Fibroblast of pulmonary artery (primary cell): ENCODE measurements around the gene SWI5.

Source experiments
- DNase-seq: peaks from one replicate; pipeline ENCODE4 v3.0.0-alpha.2; 2010; ENCODE audit warnings: low read depth
- H3K4me3 ChIP-seq: replicated peaks from 2 replicates; pipeline ENCODE4 v1.5.1; 2011; ENCODE audit warnings: low read depth, mild to moderate bottlenecking, control low read depth, low read length, moderate library complexity
- CTCF ChIP-seq: IDR thresholded peaks from 2 replicates; pipeline ENCODE4 v1.5.1; 2011; ENCODE audit warnings: mild to moderate bottlenecking, control low read depth, low read length, inconsistent platforms; ENCODE audit errors: missing control alignments

The SWI5 gene

GRCh38 chr9:128294142-128294541 is 18.1 kb downstream of the SWI5 start:
- H3K4me3 ChIP-seq, result no peak overlapping the region
- TF ChIP-seq CTCF, result no peak
- no peak for DNase-seq

- TF ChIP-seq CTCF, result no peak
- no peak overlapping the region for H3K4me3 ChIP-seq
- DNase-seq, result no peak
These were observed 20.5 kb downstream of the SWI5 start for GRCh38 chr9:128296340-128297220.

GRCh38 chr9:128297221-128297773 is 21.2 kb downstream of the SWI5 start:
- TF ChIP-seq CTCF, result no peak
- H3K4me3 ChIP-seq, result no peak overlapping the region
- no peak for DNase-seq

GRCh38 chr9:128298535-128299482 is 22.7 kb downstream of the SWI5 start:
- no peak for TF ChIP-seq CTCF
- no peak for DNase-seq
- H3K4me3 ChIP-seq, result no peak overlapping the region

GRCh38 chr9:128304136-128304970 is 28.3 kb downstream of the SWI5 start:
- no peak overlapping the region for H3K4me3 ChIP-seq
- DNase-seq, result no peak
- TF ChIP-seq CTCF, result no peak

GRCh38 chr9:128304971-128305288 is 28.9 kb downstream of the SWI5 start:
- no peak overlapping the region for H3K4me3 ChIP-seq
- no peak for TF ChIP-seq CTCF
- no peak for DNase-seq
